WTC11 (cell line): Measurements from ENCODE around the gene MMGT1. TPM values are rescaled to one million over a fixed set of nuclear protein-coding genes. Genes with fewer than 3 reads are reported as not detected.
A peak's percentile ranks its signal among the peaks of the same experiment; 100 is the strongest.

Experiments
- ATAC-seq: fragments of 200-7000 bp; cut with Tn5 transposase; 2 replicates; pipeline ENCODE4 v1.10.0; 2021; ENCODE audit warnings: mild to moderate bottlenecking, moderate library complexity
- Bru-seq: library from RNA; stranded (reverse); fragments of 400-500 nt; gene quantifications from one replicate; lab custom pipeline; 2021; lab: Mats Ljungman, UMichigan
- CTCF ChIA-PET: fragments of 300-600 bp; sonication (Branson Sonifier 250); formaldehyde crosslinking; loops from one replicate; lab custom pipeline; 2021; ENCODE audit warnings: antibody characterized with exemption; lab: Charles Lee
- POLR2A ChIA-PET: fragments of 350-600 bp; sonication (Branson Sonifier 250); formaldehyde crosslinking; loops from one replicate; lab custom pipeline; 2021; ENCODE audit warnings: antibody characterized with exemption; lab: Charles Lee
- DNase-seq: peaks from one replicate; pipeline ENCODE4 v3.0.0; 2021; ENCODE audit warnings: low spot score
- H3K27ac Mint-ChIP-seq: 2 replicates; pipeline ENCODE4 v1.8.0; 2021; ENCODE audit warnings: mixed read lengths
- H3K27me3 Mint-ChIP-seq: 2 replicates; pipeline ENCODE4 v1.8.0; 2021; ENCODE audit warnings: low read depth, mild to moderate bottlenecking, moderate library complexity, mixed read lengths
- H3K36me3 Mint-ChIP-seq: 2 replicates; pipeline ENCODE4 v1.8.0; 2021; ENCODE audit warnings: mixed read lengths
- H3K4me1 Mint-ChIP-seq: 2 replicates; pipeline ENCODE4 v1.8.0; 2022; ENCODE audit warnings: mixed read lengths
- H3K4me3 Mint-ChIP-seq: 2 replicates; pipeline ENCODE4 v1.8.0; 2021; ENCODE audit warnings: mild to moderate bottlenecking, moderate library complexity, mixed read lengths
- H3K9me3 Mint-ChIP-seq: 2 replicates; pipeline ENCODE4 v1.8.0; 2021; ENCODE audit warnings: mixed read lengths
- CBFB ChIP-seq: sonication (generic); formaldehyde crosslinking; IDR thresholded peaks from 2 replicates; pipeline ENCODE4 v1.8.1; 2022; ENCODE audit warnings: mild to moderate bottlenecking, low read depth, missing genetic modification reagents
- CREB1 ChIP-seq: sonication (generic); formaldehyde crosslinking; IDR thresholded peaks from 2 replicates; pipeline ENCODE4 v1.8.0; 2023; ENCODE audit warnings: mild to moderate bottlenecking, missing genetic modification reagents
- ELF4 ChIP-seq: sonication (generic); formaldehyde crosslinking; IDR thresholded peaks from 2 replicates; pipeline ENCODE4 v1.8.1; 2022; ENCODE audit warnings: low read depth, mild to moderate bottlenecking, moderate library complexity, missing genetic modification reagents
- FOXK1 ChIP-seq: sonication (generic); formaldehyde crosslinking; IDR thresholded peaks from 2 replicates; pipeline ENCODE4 v1.8.0; 2022; ENCODE audit warnings: mild to moderate bottlenecking, moderate library complexity, missing genetic modification reagents
- FOXP1 ChIP-seq: sonication (generic); formaldehyde crosslinking; IDR thresholded peaks from 2 replicates; pipeline ENCODE4 v1.8.0; 2022; ENCODE audit warnings: missing genetic modification reagents, mild to moderate bottlenecking, moderate library complexity, borderline replicate concordance
- HMGA2 ChIP-seq: fragments of 250-450 bp; sonication (Bioruptor Pico); IDR thresholded peaks from 2 replicates; pipeline ENCODE4 v1.4.0; 2021; ENCODE audit warnings: mild to moderate bottlenecking, moderate library complexity
- JUN ChIP-seq: sonication (generic); formaldehyde crosslinking; IDR thresholded peaks from 2 replicates; pipeline ENCODE4 v1.8.0; 2023; ENCODE audit warnings: mild to moderate bottlenecking, missing genetic modification reagents
- MYBL2 ChIP-seq: sonication (generic); formaldehyde crosslinking; IDR thresholded peaks from 2 replicates; pipeline ENCODE4 v1.8.1; 2023; ENCODE audit warnings: mild to moderate bottlenecking, moderate library complexity, missing genetic modification reagents
- NFATC4 ChIP-seq: fragments of 250-450 bp; sonication (Bioruptor Pico); IDR thresholded peaks from 2 replicates; pipeline ENCODE4 v1.9.0; 2021; ENCODE audit warnings: mild to moderate bottlenecking
- NR1H2 ChIP-seq: sonication (generic); formaldehyde crosslinking; IDR thresholded peaks from 2 replicates; pipeline ENCODE4 v1.9.0; 2021; ENCODE audit warnings: mild to moderate bottlenecking, moderate library complexity, missing genetic modification reagents
- NR2C2 ChIP-seq: sonication (generic); formaldehyde crosslinking; IDR thresholded peaks from 2 replicates; pipeline ENCODE4 v1.8.0; 2022; ENCODE audit warnings: mild to moderate bottlenecking, missing genetic modification reagents
- OVOL2 ChIP-seq: fragments of 250-450 bp; sonication (Bioruptor Pico); IDR thresholded peaks from 2 replicates; pipeline ENCODE4 v1.9.0; 2021; ENCODE audit warnings: mild to moderate bottlenecking, borderline replicate concordance
- SMAD3 ChIP-seq: sonication (generic); formaldehyde crosslinking; IDR thresholded peaks from 2 replicates; pipeline ENCODE4 v1.8.0; 2022; ENCODE audit warnings: missing genetic modification reagents, mild to moderate bottlenecking, borderline replicate concordance
- SMAD4 ChIP-seq: sonication (generic); formaldehyde crosslinking; IDR thresholded peaks from 2 replicates; pipeline ENCODE4 v1.8.0; 2022; ENCODE audit warnings: mild to moderate bottlenecking, missing genetic modification reagents
- SOX15 ChIP-seq: fragments of 250-450 bp; sonication (Bioruptor Pico); IDR thresholded peaks from 2 replicates; pipeline ENCODE4 v1.9.0; 2021; ENCODE audit warnings: mild to moderate bottlenecking
- SP1 ChIP-seq: sonication (generic); formaldehyde crosslinking; conservative IDR thresholded peaks from 2 replicates; pipeline ENCODE4 v1.8.1; 2022; ENCODE audit warnings: missing genetic modification reagents
- TCF7 ChIP-seq: sonication (generic); formaldehyde crosslinking; IDR thresholded peaks from 2 replicates; pipeline ENCODE4 v1.8.0; 2022; ENCODE audit warnings: mild to moderate bottlenecking, low read depth, missing genetic modification reagents, moderate library complexity
- TEAD4 ChIP-seq: sonication (generic); formaldehyde crosslinking; IDR thresholded peaks from 2 replicates; pipeline ENCODE4 v1.8.0; 2022; ENCODE audit warnings: mild to moderate bottlenecking, missing genetic modification reagents
- ZNF423 ChIP-seq: fragments of 250-450 bp; sonication (Bioruptor Pico); IDR thresholded peaks from 2 replicates; pipeline ENCODE4 v2.1.2; 2022; ENCODE audit warnings: mild to moderate bottlenecking, moderate library complexity
- ZNF671 ChIP-seq: fragments of 250-450 bp; sonication (Bioruptor Pico); IDR thresholded peaks from 2 replicates; pipeline ENCODE4 v1.8.0; 2021; ENCODE audit warnings: mild to moderate bottlenecking
- long read RNA-seq, 3 experiments: library from RNA in 1 of 3; library from capped mRNA in 1 of 3; library from polyadenylated mRNA in 1 of 3; unstranded in 2 of 3; stranded (forward) in 1 of 3; transcript quantifications; one replicate each; pipeline ENCODE4 v2.0.0, GENCODE V29; 2021
- total RNA-seq: library from RNA; stranded (reverse); gene quantifications from 3 replicates; pipeline ENCODE4 v1.2.3, GENCODE V29; 2021
- TF ChIP-seq, protein P1 (sequence below): sonication (generic); formaldehyde crosslinking; IDR thresholded peaks from 2 replicates; pipeline ENCODE4 v1.8.0; 2023; ENCODE audit warnings: missing genetic modification reagents, mild to moderate bottlenecking, borderline replicate concordance
- TF ChIP-seq, protein P2 (sequence below): sonication (generic); formaldehyde crosslinking; IDR thresholded peaks from 2 replicates; pipeline ENCODE4 v1.8.0; 2022; ENCODE audit warnings: mild to moderate bottlenecking, missing genetic modification reagents
- TF ChIP-seq, protein P3 (sequence below): sonication (generic); formaldehyde crosslinking; IDR thresholded peaks from 2 replicates; pipeline ENCODE4 v1.8.1; 2022; ENCODE audit warnings: missing genetic modification reagents, borderline replicate concordance
- TF ChIP-seq, protein P4 (sequence below): sonication (generic); formaldehyde crosslinking; IDR thresholded peaks from 2 replicates; pipeline ENCODE4 v1.8.0; 2023; ENCODE audit warnings: missing genetic modification reagents
- TF ChIP-seq, protein P5 (sequence below): sonication (generic); formaldehyde crosslinking; conservative IDR thresholded peaks from 2 replicates; pipeline ENCODE4 v1.8.1; 2023; ENCODE audit warnings: mild to moderate bottlenecking, low read depth, missing genetic modification reagents, moderate library complexity
- TF ChIP-seq, protein P6 (sequence below): sonication (generic); formaldehyde crosslinking; IDR thresholded peaks from 2 replicates; pipeline ENCODE4 v1.8.1; 2022; ENCODE audit warnings: mild to moderate bottlenecking, moderate library complexity, missing genetic modification reagents

The MMGT1 gene
- total RNA-seq (15.4 to 18.8 TPM (median 18.1 TPM) in 3 replicates), Bru-seq, nascent RNA (percentile 83 among the genes with signal in this experiment)
- long read RNA-seq, experiment 1, transcript MMGT1-201 (4 exons, 3,738 nt) = major isoform, 67 of 77 reads
- long read RNA-seq, experiment 1, partial matches to known transcripts = 0 of 77 reads
- long read RNA-seq, experiment 1, other reads (novel, unspliced or antisense) = 10 of 77 reads
- long read RNA-seq, experiment 2, transcript MMGT1-201 (4 exons, 3,738 nt) = major isoform, 16 of 30 reads
- long read RNA-seq, experiment 2, partial matches to known transcripts = 0 of 30 reads
- long read RNA-seq, experiment 2, other reads (novel, unspliced or antisense) = 14 of 30 reads
- long read RNA-seq, experiment 3, transcript MMGT1-201 (4 exons, 3,738 nt) = major isoform, 5 of 5 reads
- long read RNA-seq, experiment 3, partial matches to known transcripts = 0 of 5 reads
- long read RNA-seq, experiment 3, other reads (novel, unspliced or antisense) = 0 of 5 reads

DNA sequence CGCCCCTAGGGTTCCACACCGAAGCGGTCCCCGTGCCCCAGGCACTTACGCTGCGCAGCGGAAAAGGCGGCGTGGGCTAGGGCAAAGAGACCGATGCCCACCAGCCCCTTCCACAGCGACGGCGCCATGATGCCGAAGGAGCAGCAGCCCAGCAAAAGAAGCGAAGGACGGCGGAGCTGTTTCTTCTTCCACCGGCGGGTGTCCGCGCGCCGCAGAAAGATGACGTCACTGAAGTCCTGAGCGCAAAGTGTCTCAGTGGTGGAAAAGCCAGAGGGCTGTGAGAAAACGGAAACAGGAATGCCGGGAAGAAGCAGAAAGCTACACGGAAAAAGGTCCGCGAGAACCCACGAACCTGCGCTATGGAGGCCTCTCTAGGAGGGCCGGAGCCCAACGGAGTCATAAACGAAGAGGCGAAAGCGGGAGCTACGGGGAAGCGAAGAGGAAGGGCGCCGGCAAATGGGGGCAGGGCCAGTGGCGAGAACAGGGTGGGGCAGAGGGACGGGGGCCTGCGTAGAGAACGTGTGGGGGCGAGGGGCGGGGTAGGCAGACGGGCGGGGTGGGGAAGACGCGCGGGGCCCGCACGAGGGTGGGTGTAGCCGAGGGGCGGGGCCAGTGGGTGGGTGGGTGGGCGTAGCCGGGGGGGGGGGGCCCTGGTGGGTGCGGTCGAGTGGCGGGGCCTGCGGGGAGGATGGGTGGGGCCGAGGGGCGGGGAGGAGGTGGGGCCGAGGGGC is at the start of gene MMGT1:
MMGT1 (minus strand) TSS at position 441 of the 731 bp plus-strand sequence; CDS start at position 128, 313 bp downstream.
- ATAC-seq (peak; percentile 88), DNase-seq (peak; percentile 75)
- POLR2A ChIA-PET = interaction anchor here (1.2 kb wide), 1 partner anchor 11 kb away, joined by 3 read pairs; the partner anchor contains the start of gene SLC9A6
- H3K4me1 Mint-ChIP-seq = peaks cover 16% of the 10 kb centered on the region
- H3K27me3 Mint-ChIP-seq = no peaks in the 10 kb centered on the region
- H3K27ac Mint-ChIP-seq = peak within 1 kb of the TSS; percentile 99
- H3K9me3 Mint-ChIP-seq = no peaks in the 10 kb centered on the region
- CTCF ChIA-PET = interaction anchor here (0.9 kb wide), 1 partner anchor 225 kb away, joined by 4 read pairs; no protein-coding TSS in a partner anchor
- H3K4me3 Mint-ChIP-seq = peak within 1 kb of the TSS; percentile 97
- H3K36me3 Mint-ChIP-seq = no peaks in the 10 kb centered on the region
- no peak for TF ChIP-seq SMAD4 (CRISPR knock-in tag)
- no peak for TF ChIP-seq CREB1 (CRISPR knock-in tag)
- peak; percentile 82 for TF ChIP-seq FOXK1
- no peak for TF ChIP-seq JUN
- TF ChIP-seq NR2C2 (CRISPR knock-in tag) = no peak
- no peak for TF ChIP-seq TCF7 (CRISPR knock-in tag)
- TF ChIP-seq NR1H2 = no peak
- peak; percentile 23; the same call in 1 of the 2 replicates for TF ChIP-seq ZNF423 (CRISPR knock-in tag)
- TF ChIP-seq SMAD3 (CRISPR knock-in tag) = no peak
- no peak for TF ChIP-seq ELF4 (CRISPR knock-in tag)
- no peak for TF ChIP-seq SOX15
- TF ChIP-seq, protein P1, sequence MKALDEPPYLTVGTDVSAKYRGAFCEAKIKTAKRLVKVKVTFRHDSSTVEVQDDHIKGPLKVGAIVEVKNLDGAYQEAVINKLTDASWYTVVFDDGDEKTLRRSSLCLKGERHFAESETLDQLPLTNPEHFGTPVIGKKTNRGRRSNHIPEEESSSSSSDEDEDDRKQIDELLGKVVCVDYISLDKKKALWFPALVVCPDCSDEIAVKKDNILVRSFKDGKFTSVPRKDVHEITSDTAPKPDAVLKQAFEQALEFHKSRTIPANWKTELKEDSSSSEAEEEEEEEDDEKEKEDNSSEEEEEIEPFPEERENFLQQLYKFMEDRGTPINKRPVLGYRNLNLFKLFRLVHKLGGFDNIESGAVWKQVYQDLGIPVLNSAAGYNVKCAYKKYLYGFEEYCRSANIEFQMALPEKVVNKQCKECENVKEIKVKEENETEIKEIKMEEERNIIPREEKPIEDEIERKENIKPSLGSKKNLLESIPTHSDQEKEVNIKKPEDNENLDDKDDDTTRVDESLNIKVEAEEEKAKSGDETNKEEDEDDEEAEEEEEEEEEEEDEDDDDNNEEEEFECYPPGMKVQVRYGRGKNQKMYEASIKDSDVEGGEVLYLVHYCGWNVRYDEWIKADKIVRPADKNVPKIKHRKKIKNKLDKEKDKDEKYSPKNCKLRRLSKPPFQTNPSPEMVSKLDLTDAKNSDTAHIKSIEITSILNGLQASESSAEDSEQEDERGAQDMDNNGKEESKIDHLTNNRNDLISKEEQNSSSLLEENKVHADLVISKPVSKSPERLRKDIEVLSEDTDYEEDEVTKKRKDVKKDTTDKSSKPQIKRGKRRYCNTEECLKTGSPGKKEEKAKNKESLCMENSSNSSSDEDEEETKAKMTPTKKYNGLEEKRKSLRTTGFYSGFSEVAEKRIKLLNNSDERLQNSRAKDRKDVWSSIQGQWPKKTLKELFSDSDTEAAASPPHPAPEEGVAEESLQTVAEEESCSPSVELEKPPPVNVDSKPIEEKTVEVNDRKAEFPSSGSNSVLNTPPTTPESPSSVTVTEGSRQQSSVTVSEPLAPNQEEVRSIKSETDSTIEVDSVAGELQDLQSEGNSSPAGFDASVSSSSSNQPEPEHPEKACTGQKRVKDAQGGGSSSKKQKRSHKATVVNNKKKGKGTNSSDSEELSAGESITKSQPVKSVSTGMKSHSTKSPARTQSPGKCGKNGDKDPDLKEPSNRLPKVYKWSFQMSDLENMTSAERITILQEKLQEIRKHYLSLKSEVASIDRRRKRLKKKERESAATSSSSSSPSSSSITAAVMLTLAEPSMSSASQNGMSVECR (CRISPR knock-in tag) = no peak
- TF ChIP-seq, protein P2, sequence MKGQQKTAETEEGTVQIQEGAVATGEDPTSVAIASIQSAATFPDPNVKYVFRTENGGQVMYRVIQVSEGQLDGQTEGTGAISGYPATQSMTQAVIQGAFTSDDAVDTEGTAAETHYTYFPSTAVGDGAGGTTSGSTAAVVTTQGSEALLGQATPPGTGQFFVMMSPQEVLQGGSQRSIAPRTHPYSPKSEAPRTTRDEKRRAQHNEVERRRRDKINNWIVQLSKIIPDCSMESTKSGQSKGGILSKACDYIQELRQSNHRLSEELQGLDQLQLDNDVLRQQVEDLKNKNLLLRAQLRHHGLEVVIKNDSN = no peak
- no peak for TF ChIP-seq CBFB (CRISPR knock-in tag)
- TF ChIP-seq, protein P3, sequence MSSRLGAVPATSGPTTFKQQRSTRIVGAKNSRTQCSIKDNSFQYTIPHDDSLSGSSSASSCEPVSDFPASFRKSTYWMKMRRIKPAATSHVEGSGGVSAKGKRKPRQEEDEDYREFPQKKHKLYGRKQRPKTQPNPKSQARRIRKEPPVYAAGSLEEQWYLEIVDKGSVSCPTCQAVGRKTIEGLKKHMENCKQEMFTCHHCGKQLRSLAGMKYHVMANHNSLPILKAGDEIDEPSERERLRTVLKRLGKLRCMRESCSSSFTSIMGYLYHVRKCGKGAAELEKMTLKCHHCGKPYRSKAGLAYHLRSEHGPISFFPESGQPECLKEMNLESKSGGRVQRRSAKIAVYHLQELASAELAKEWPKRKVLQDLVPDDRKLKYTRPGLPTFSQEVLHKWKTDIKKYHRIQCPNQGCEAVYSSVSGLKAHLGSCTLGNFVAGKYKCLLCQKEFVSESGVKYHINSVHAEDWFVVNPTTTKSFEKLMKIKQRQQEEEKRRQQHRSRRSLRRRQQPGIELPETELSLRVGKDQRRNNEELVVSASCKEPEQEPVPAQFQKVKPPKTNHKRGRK (CRISPR knock-in tag) = no peak
- no peak for TF ChIP-seq HMGA2
- TF ChIP-seq, protein P4, sequence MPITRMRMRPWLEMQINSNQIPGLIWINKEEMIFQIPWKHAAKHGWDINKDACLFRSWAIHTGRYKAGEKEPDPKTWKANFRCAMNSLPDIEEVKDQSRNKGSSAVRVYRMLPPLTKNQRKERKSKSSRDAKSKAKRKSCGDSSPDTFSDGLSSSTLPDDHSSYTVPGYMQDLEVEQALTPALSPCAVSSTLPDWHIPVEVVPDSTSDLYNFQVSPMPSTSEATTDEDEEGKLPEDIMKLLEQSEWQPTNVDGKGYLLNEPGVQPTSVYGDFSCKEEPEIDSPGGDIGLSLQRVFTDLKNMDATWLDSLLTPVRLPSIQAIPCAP (CRISPR knock-in tag) = no peak
- TF ChIP-seq ZNF671 (CRISPR knock-in tag) = no peak
- no peak for TF ChIP-seq MYBL2 (CRISPR knock-in tag)
- no peak for TF ChIP-seq NFATC4 (CRISPR knock-in tag)
- peak; percentile 55 for TF ChIP-seq SP1 (CRISPR knock-in tag)
- TF ChIP-seq, protein P5, sequence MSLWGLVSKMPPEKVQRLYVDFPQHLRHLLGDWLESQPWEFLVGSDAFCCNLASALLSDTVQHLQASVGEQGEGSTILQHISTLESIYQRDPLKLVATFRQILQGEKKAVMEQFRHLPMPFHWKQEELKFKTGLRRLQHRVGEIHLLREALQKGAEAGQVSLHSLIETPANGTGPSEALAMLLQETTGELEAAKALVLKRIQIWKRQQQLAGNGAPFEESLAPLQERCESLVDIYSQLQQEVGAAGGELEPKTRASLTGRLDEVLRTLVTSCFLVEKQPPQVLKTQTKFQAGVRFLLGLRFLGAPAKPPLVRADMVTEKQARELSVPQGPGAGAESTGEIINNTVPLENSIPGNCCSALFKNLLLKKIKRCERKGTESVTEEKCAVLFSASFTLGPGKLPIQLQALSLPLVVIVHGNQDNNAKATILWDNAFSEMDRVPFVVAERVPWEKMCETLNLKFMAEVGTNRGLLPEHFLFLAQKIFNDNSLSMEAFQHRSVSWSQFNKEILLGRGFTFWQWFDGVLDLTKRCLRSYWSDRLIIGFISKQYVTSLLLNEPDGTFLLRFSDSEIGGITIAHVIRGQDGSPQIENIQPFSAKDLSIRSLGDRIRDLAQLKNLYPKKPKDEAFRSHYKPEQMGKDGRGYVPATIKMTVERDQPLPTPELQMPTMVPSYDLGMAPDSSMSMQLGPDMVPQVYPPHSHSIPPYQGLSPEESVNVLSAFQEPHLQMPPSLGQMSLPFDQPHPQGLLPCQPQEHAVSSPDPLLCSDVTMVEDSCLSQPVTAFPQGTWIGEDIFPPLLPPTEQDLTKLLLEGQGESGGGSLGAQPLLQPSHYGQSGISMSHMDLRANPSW (CRISPR knock-in tag) = no peak
- TF ChIP-seq, protein P6, sequence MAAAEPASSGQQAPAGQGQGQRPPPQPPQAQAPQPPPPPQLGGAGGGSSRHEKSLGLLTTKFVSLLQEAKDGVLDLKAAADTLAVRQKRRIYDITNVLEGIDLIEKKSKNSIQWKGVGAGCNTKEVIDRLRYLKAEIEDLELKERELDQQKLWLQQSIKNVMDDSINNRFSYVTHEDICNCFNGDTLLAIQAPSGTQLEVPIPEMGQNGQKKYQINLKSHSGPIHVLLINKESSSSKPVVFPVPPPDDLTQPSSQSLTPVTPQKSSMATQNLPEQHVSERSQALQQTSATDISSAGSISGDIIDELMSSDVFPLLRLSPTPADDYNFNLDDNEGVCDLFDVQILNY = no peak
- no peak for TF ChIP-seq OVOL2
- no peak for TF ChIP-seq TEAD4 (CRISPR knock-in tag)
- TF ChIP-seq FOXP1 (CRISPR knock-in tag) = no peak
